Omental fat pad (tissue), 4 donors: ENCODE data around the gene PLAAT5. TPM values are rescaled to one million over a fixed set of nuclear protein-coding genes. Genes with fewer than 3 reads are reported as not detected.

Experiments
- ATAC-seq: fragments of 150-250 bp; one replicate; pipeline ENCODE4 v1.9.1; 2016; ENCODE audit warnings: mild to moderate bottlenecking, moderate library complexity; ENCODE audit not compliant: low FRiP score
- DNase-seq: peaks from one replicate; pipeline ENCODE4 v3.0.0-alpha.2; 2019; ENCODE audit warnings: low spot score
- CTCF ChIP-seq, 3 donors: fragments of 450-650 bp; IDR thresholded peaks; one replicate each; pipeline ENCODE4 v1.5.1; 2016 to 2017; ENCODE audit warnings: antibody characterized with exemption in 3 of 3, mild to moderate bottlenecking in 3 of 3, moderate library complexity in 2 of 3
- total RNA-seq, 4 donors: library from RNA; depleted of rRNA; stranded (reverse); fragments of >200 nt; gene quantifications; one replicate each; pipeline ENCODE4 v1.1.0, GENCODE V29; 2016

The PLAAT5 gene
- total RNA-seq, 4 donors from 2014 or later = 12.0 to 54.3 (median 27.9) TPM

GRCh38 chr11:63499874-63500273 lies 8.9 kb upstream of the PLAAT5 start:
- ATAC-seq (no peak), DNase-seq (no peak)
- TF ChIP-seq CTCF (IDR thresholded peaks at IDR 0.05) = no peak

GRCh38 chr11:63494975-63495374 lies 4.0 kb upstream of the PLAAT5 start:
- DNase-seq = no peak
- no peak for ATAC-seq
- no peak for TF ChIP-seq CTCF (IDR thresholded peaks at IDR 0.05)

DNA sequence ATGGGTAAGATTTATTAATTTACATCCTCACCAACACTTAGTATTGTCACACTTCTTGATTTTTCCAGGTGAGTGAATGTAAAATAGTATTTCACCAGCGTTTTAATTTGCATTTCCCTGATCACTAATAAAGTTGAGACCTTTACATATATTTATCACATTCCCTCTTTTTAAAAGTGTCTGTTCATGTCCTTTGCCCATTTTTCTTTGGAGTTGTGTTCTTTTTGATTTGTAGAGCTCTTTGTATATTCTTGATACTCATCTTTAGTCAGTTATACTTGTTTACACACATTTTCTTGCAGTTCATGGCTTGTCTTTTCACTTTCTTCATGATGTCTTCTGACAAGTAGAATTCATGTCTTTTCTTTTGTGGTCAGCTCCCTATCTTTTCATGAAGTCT lies 2.2 kb upstream of the PLAAT5 start:
- no peak for TF ChIP-seq CTCF (IDR thresholded peaks at IDR 0.05)
- ATAC-seq = no peak

DNA sequence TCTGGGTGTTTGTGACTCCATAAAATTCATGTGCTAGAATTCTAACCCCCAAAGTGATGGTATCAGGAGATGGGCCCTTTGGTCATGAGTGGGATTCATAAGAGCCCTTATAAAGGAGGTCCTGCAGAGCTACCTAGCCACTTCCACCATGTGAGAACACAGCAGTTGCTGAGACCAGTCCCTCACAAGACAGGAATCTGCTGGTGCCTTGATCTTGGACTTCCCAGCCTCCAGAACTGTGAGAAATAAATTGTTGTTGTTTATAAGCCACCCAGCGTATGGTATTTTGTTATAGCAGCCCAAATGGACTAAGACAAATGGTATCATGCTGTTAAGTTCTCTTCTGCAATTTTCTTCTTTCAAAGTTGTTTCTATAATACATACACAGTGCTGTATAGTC lies 1.5 kb upstream of the PLAAT5 start:
- DNase-seq = no peak
- no peak for TF ChIP-seq CTCF (IDR thresholded peaks at IDR 0.05)
- ATAC-seq = no peak

More for the DNA sequence above, 2.2 kb upstream of the PLAAT5 start:
- no peak for DNase-seq

GRCh38 chr11:63491636-63492372 lies 837 bp upstream of the PLAAT5 start:
- no peak for DNase-seq
- TF ChIP-seq CTCF (IDR thresholded peaks at IDR 0.05) = no peak
- ATAC-seq = peak; percentile 58

GRCh38 chr11:63491240-63491587 lies 247 bp upstream of the PLAAT5 start:
- DNase-seq (no peak), ATAC-seq (no peak)
- no peak for TF ChIP-seq CTCF (IDR thresholded peaks at IDR 0.05)

DNA sequence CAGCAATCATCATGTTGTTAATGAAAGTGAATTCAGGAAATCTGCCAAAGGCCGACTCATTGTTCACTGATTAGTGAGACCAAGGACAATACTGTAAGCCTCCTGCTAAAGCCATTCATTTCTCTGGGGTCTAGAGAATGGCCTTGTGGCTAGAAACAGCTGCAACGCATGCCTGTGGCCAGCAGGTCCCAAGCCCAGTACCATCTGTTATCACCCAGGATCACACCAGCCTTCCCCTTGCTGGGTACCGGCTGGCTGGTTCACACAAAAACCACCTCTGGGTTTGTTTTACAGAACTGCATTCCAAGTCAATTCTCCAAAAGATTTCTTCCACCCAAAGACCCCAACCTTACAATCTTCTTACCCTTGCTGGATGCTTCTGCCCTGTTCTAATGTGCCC lies 1.1 kb downstream of the PLAAT5 start:
- no peak for TF ChIP-seq CTCF (IDR thresholded peaks at IDR 0.05)
- DNase-seq = no peak
- peak; percentile 24 for ATAC-seq
